ENCODE measurements around the gene NPC1. TPM values are rescaled to one million over a fixed set of nuclear protein-coding genes. Genes with fewer than 3 reads are reported as not detected.

NPC1 gene
- total RNA-seq: 100 to 1,000 TPM in 1 of 2 donors, 10 to 100 TPM in 1; 84.7 to 187 TPM

DNA sequence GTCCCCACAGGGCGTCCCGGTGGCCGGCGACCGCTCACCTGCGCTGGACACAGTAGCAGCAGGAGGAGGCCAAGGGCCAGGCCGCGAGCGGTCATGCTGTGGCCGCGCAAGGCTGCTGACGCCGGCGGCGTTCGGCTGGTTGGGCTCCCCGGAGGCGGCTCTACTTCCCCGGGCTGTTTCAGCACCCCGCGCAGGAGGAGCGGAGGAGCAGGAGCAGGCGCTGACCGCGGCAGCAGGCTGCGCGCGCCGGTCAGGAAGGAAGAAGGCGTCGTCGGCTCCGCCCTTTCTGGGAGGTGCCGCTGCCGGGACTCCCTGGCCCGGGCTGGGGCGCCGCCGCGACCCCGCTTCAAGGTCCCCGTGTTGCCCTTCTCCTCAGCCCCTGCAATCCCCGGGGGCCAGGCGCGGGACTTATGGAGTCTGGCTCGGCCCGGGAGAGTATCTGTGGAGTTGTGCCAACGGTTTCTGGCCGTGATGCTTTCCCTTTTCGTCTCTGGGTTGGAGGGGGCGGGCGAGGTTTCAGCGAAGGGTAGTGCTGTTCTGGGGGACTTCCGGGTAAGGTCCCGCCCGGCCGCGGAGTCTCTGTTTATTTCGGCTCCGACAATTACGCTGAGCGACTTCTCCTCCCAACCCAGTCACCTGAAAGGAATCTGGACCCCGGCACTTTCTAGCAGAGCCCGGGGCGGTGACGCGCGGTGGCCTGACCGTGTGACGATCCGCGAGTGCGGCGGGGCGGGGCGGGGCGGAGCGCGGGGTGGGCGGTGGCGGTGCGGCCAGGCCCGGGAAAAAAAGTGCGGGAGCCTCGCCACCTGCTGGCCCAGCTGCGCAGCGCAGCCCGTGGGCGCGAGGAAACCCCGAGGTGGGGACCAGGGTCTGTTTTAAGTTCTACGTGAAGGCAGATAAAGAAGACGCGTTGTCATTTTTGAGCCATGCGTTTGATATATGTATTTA is at the start of gene NPC1:
Gene NPC1 (minus strand): TSS at position 258 of the 948 bp plus-strand sequence. CDS start 163 bp downstream, at position 95.

DNA sequence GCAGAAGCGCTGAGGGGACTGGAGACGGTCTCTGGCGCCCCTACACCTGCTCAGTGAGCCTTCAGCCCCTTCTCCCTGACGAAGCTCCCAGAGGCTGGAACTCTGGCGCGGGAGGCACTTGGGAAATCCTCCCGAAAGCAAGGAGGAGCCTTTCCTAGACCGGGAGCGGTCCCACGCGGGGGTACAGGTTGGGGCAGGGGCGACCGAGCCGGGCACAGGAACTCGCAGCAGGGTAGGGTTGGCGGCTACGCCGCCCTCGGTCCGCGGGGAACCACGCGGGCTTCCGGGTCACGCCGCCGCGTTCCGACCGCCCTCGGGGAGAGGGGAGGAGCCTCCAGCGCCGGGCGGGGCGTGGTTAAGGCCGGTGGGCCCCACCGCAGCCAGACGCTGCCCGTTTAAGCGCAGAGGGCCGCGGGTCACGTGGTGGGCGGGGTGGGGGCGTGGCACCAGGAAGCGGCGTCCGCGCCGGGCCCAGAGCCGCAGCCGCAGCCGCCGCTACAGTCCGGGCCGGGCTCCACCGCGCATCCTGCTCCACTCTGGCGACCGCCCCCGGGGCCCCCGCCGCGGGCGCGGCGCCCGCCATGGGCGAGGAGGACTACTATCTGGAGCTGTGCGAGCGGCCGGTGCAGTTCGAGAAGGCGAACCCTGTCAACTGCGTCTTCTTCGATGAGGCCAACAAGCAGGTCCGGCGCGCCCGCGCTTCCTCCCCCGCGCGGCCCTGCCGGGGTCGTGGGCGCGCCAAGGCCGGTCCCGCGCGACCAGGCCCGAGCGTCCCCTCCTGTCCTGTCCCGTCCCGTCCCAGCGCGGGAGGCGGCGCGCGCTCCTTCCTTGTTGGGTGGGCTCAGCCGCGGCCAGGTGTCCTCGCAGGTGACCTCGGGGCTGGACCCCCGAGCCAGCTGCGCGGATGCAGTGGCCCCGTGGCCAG is 83.0 kb downstream of the NPC1 start, which contains the start of gene RMC1:
Gene RMC1 (plus strand): TSS at position 474 of the 925 bp plus-strand sequence. CDS start 108 bp downstream, at position 582.

Small RNA genes lying within 50 kb of the gene (small RNA-seq; reads per million reads assigned to genes)
- gene AC026634.1 (0 reads per million in 2 donors), gene RF00019 (0 reads per million in 2 donors)

Other genes starting within 250 kb of the NPC1 start
- gene RIOK3, start 133.2 kb downstream of the NPC1 start, total RNA-seq: 10 to 100 TPM; 25.3 to 34.1 TPM
- 10 to 100 TPM; 32.0 to 46.0 TPM for gene RMC1, start 83.0 kb downstream of the NPC1 start, total RNA-seq
- gene ANKRD29, start 76.4 kb upstream of the NPC1 start, total RNA-seq: under 1 TPM; under 0.01 to 0.34 TPM
- gene LAMA3, start 102.9 kb upstream of the NPC1 start, total RNA-seq: under 1 TPM; under 0.01 to 0.34 TPM